SK-N-SH treated with all-trans-retinoic acid at 6 μM for 48 hours (cell line): ENCODE data around the gene ME3.

Experiments used
- PPARA ChIP-seq: fragments of 250-450 bp; sonication (Bioruptor Pico); IDR thresholded peaks from 2 replicates; pipeline ENCODE4 v1.5.0; 2020; ENCODE audit warnings: mild to moderate bottlenecking, borderline replicate concordance
- RARB ChIP-seq: fragments of 250-450 bp; sonication (Bioruptor Pico); IDR thresholded peaks from 2 replicates; pipeline ENCODE4 v1.8.0; 2021; ENCODE audit warnings: mild to moderate bottlenecking, moderate library complexity
- TF ChIP-seq, protein P1 (sequence below): fragments of 250-450 bp; sonication (Bioruptor Pico); IDR thresholded peaks from 2 replicates; pipeline ENCODE4 v1.5.0; 2020; ENCODE audit warnings: mild to moderate bottlenecking, moderate library complexity
- TF ChIP-seq, protein P2 (sequence below): fragments of 250-450 bp; sonication (Bioruptor Pico); IDR thresholded peaks from 2 replicates; pipeline ENCODE4 v1.5.1; 2020; ENCODE audit warnings: low read depth, mild to moderate bottlenecking, moderate library complexity

DNA sequence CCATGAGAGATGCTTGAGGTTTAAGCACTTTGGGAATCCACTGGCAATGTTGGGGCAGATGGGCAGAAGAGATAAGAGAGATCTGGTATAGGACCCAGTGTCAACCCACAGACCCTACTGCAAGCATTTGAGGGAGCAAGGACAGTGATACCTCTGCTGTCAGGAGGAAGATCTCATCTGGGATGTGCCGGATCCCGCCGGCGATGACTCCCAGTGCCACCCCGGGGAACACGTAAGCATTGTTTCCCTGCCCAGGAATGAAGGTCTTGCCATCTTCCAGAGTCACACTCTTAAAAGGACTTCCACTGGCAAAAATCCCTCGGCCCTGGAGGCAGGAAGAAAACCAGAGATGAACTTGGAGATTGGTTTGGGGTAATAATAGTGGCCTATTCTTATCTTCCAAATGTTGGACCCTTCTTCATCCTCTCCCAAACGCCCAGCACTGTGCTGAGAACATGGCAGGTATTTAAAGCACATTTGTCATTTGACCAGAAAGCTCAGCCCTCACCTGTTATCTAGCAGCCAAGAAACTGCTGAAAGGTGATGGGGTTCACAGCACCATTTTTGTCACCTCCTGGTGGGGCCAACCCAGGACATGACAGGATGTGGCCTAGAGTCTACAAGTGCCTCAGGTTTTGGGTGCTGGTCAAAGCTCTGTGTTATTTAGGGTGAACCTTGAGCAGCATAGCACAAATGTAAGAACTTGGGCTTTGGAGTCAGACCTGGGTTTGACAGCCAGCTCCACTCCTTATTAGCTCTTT, 226.1 kb downstream of the ME3 start:
- TF ChIP-seq, protein P1, sequence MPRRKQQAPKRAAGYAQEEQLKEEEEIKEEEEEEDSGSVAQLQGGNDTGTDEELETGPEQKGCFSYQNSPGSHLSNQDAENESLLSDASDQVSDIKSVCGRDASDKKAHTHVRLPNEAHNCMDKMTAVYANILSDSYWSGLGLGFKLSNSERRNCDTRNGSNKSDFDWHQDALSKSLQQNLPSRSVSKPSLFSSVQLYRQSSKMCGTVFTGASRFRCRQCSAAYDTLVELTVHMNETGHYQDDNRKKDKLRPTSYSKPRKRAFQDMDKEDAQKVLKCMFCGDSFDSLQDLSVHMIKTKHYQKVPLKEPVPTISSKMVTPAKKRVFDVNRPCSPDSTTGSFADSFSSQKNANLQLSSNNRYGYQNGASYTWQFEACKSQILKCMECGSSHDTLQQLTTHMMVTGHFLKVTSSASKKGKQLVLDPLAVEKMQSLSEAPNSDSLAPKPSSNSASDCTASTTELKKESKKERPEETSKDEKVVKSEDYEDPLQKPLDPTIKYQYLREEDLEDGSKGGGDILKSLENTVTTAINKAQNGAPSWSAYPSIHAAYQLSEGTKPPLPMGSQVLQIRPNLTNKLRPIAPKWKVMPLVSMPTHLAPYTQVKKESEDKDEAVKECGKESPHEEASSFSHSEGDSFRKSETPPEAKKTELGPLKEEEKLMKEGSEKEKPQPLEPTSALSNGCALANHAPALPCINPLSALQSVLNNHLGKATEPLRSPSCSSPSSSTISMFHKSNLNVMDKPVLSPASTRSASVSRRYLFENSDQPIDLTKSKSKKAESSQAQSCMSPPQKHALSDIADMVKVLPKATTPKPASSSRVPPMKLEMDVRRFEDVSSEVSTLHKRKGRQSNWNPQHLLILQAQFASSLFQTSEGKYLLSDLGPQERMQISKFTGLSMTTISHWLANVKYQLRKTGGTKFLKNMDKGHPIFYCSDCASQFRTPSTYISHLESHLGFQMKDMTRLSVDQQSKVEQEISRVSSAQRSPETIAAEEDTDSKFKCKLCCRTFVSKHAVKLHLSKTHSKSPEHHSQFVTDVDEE (CRISPR knock-in tag), result no peak
- no peak for TF ChIP-seq PPARA
- no peak for TF ChIP-seq RARB (CRISPR knock-in tag)
- TF ChIP-seq, protein P2, sequence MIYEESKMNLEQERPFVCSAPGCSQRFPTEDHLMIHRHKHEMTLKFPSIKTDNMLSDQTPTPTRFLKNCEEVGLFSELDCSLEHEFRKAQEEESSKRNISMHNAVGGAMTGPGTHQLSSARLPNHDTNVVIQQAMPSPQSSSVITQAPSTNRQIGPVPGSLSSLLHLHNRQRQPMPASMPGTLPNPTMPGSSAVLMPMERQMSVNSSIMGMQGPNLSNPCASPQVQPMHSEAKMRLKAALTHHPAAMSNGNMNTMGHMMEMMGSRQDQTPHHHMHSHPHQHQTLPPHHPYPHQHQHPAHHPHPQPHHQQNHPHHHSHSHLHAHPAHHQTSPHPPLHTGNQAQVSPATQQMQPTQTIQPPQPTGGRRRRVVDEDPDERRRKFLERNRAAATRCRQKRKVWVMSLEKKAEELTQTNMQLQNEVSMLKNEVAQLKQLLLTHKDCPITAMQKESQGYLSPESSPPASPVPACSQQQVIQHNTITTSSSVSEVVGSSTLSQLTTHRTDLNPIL (CRISPR knock-in tag), result no peak
